ENCODE data around the gene RAD23B. TPM values are rescaled to one million over a fixed set of nuclear protein-coding genes. Genes with fewer than 3 reads are reported as not detected.

RAD23B gene
- total and polyA plus RNA-seq, 2 of the 13 experiments (the other 11 are each of a cell fraction or from before 2014, with no cell fraction given) = 133 to 156 TPM

DNA sequence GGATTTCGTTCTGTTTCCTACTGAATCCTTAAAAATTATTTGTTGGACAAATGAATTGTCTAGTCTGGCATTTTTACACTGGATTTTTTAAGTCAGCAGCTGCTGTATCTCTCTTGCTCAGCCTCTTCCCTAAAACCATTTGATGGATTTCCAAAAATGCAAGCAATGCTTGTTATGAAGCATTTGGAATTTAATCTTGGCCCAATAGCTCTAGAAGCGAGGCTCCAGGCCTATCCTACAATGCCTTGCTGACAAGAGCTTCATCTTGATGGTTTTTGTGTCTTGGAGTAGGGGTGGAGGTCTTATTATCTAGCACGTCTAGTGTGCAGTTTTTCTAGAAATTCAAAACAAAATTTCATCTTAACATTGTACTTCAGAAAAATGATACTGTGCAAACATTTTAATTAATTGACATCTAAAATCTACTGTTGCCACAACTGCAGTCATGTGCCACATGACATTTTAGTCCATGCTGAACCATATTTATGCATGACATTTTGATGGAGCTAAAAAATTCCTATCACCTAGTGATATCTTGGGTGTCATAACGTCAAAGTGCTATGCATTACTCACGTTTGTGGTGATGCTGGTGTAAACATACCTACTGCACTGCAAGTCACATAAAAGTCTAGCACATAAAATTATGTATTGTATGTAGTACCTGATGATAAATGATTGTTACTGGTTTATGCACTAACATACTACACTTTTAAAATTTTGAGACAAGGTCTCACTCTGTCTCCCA is 5.9 kb upstream of the RAD23B start:
- H3K4me2 ChIP-seq (ENCODE audit: low read depth, low read length) = no peak overlapping the region
- TF ChIP-seq TSC22D2 (CRISPR knock-in tag; IDR thresholded peaks at IDR 0.05; ENCODE audit: borderline replicate concordance) (no peak), ZNF496 (CRISPR knock-in tag; IDR thresholded peaks at IDR 0.05; ENCODE audit: insufficient replicate concordance) (no peak), POGZ (CRISPR knock-in tag; IDR thresholded peaks at IDR 0.05) (no peak), PPARG (CRISPR knock-in tag; conservative IDR thresholded peaks at IDR 0.05) (no peak), ZNF747 (CRISPR knock-in tag; IDR thresholded peaks at IDR 0.05; ENCODE audit: borderline replicate concordance) (no peak), ZNF7 (CRISPR knock-in tag; IDR thresholded peaks at IDR 0.05) (no peak), TAF1 (CRISPR knock-in tag; IDR thresholded peaks at IDR 0.05) (no peak)
- TF ChIP-seq, protein P1, sequence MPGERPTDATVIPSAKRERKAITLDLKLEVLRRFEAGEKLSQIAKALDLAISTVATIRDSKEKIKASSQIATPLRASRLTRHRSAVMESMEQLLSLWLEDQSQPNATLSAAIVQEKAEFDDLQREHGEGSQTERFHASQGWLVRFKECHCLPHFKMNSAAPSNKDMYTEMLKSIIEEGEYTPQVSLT (CRISPR knock-in tag; IDR thresholded peaks at IDR 0.05; ENCODE audit: borderline replicate concordance, low read depth) = no peak
- TF ChIP-seq, protein P2, sequence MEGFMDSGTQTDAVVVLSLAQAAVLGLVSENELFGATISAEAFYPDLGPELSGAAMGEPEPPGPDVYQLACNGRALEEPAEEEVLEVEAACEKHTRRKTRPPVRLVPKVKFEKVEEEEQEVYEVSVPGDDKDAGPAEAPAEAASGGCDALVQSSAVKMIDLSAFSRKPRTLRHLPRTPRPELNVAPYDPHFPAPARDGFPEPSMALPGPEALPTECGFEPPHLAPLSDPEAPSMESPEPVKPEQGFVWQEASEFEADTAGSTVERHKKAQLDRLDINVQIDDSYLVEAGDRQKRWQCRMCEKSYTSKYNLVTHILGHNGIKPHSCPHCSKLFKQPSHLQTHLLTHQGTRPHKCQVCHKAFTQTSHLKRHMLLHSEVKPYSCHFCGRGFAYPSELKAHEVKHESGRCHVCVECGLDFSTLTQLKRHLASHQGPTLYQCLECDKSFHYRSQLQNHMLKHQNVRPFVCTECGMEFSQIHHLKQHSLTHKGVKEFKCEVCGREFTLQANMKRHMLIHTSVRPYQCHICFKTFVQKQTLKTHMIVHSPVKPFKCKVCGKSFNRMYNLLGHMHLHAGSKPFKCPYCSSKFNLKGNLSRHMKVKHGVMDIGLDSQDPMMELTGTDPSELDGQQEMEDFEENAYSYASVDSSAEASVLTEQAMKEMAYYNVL (CRISPR knock-in tag; IDR thresholded peaks at IDR 0.05; ENCODE audit: borderline replicate concordance) = no peak
- TF ChIP-seq, protein P3, sequence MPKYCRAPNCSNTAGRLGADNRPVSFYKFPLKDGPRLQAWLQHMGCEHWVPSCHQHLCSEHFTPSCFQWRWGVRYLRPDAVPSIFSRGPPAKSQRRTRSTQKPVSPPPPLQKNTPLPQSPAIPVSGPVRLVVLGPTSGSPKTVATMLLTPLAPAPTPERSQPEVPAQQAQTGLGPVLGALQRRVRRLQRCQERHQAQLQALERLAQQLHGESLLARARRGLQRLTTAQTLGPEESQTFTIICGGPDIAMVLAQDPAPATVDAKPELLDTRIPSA (CRISPR knock-in tag; IDR thresholded peaks at IDR 0.05; ENCODE audit: borderline replicate concordance) = no peak
- no peak overlapping the region for H3K4me3 ChIP-seq (replicated peaks in 1 of 3; ENCODE audit: insufficient read depth in 1 of 3, low read depth in 2 of 3, low read length in 3 of 3)
- no peaks in the 10 kb centered on the region for H3K9me3 ChIP-seq (ENCODE audit: low read length)
- peaks cover 5% of the 10 kb centered on the region for H3K79me2 ChIP-seq (ENCODE audit: insufficient read depth, low read length)
- BruUV-seq (replicated peaks) = no TSS peak
- POLR2A ChIA-PET = no interaction called here
- no peak for FAIRE-seq
- DNase-seq (ENCODE audit: low spot score) = no peak
- H3K27ac ChIP-seq (ENCODE audit: extremely low read length, insufficient read depth, low read length) = no peak overlapping the region
- no peak overlapping the region for H3K9ac ChIP-seq (ENCODE audit: insufficient read depth, low read depth, low read length)
- no peaks in the 10 kb centered on the region; a peak in 1 of 5 replicates for H3K27me3 ChIP-seq (ENCODE audit: control insufficient read depth in 1 of 2, insufficient read depth in 2 of 2, low read length in 2 of 2)
- no peaks in the 10 kb centered on the region for H4K20me1 ChIP-seq (ENCODE audit: insufficient read depth, low read length)
- H3K36me3 ChIP-seq (replicated peaks in 1 of 2; ENCODE audit: control insufficient read depth in 1 of 2, insufficient read depth in 2 of 2, low read length in 2 of 2) = no peaks in the 10 kb centered on the region
- intact Hi-C loops (cut with micrococcal nuclease; ENCODE audit: unreplicated experiment) = no loop called here
- CTCF ChIA-PET (ENCODE audit: low intra/inter-chr PET ratio, low total read pairs) = no interaction called here
- ATAC-seq = no peak
- H3K4me1 ChIP-seq (ENCODE audit: insufficient read depth, low read length) = peaks cover 34% of the 10 kb centered on the region
- in situ Hi-C loops (cut with HindIII; ENCODE audit: extremely low pct_ligation_motif_present, low pct_unique_long_range_greater_than_20kb) = no loop called here
- 77% methylated on average over 5 of the region's 5 CpGs for WGBS (ENCODE audit: low lambda C conversion rate)
- no peak overlapping the region for H2AFZ ChIP-seq (ENCODE audit: low read length)

All from HepG2 (cell line).